SK-N-SH (cell line): ENCODE data around the gene PKDCC. TPM values are rescaled to one million over a fixed set of nuclear protein-coding genes. Genes with fewer than 3 reads are reported as not detected.

Source experiments
- CTCF ChIA-PET: fragments of 300-600, 350-600 bp; formaldehyde crosslinking; extraction: SDS; loops from one replicate; lab custom pipeline; 2021; lab: Yijun Ruan, JAX
- POLR2A ChIA-PET: fragments of 350-600 bp; sonication (Branson Sonifier 250); formaldehyde crosslinking; extraction: SDS; loops from one replicate; lab custom pipeline; 2020; ENCODE audit warnings: antibody characterized with exemption, inconsistent platforms; lab: Yijun Ruan, JAX
- DNase-seq: peaks from one replicate; pipeline ENCODE4 v3.0.0; 2012
- H2AFZ ChIP-seq: fragments of 200-600 bp; sonication (generic); 2 replicates; pipeline ENCODE4 v1.8.1; 2016; ENCODE audit warnings: antibody characterized with exemption, mild to moderate bottlenecking, low read depth
- H3F3A ChIP-seq: fragments of 200-600 bp; sonication (generic); replicated peaks from 2 replicates; pipeline ENCODE3; 2016; ENCODE audit warnings: antibody characterized with exemption, mild to moderate bottlenecking; ENCODE audit not compliant: insufficient read depth
- H3K27ac ChIP-seq, 2 experiments: fragments of 200-500 bp in 1 of 2; fragments of 200-600 bp in 1 of 2; sonication (Bioruptor generic) in 1 of 2; sonication (generic), shearing (Covaris generic) in 1 of 2; 2 replicates each; pipeline versions ENCODE4 v1.5.1 to v1.6.1; 2014 to 2016; ENCODE audit warnings: low read depth in 2 of 2, inconsistent platforms in 1 of 2, low read length in 1 of 2, mild to moderate bottlenecking in 1 of 2, mixed read lengths in 1 of 2
- H3K27me3 ChIP-seq: fragments of 200-600 bp; sonication (generic), shearing (Covaris generic); 2 replicates; pipeline ENCODE4 v1.6.1; 2016; ENCODE audit warnings: mixed run types; ENCODE audit not compliant: insufficient read depth
- H3K36me3 ChIP-seq, 2 experiments: fragments of 200-500 bp in 1 of 2; fragments of 200-600 bp in 1 of 2; sonication (Bioruptor generic) in 1 of 2; sonication (generic) in 1 of 2; replicated peaks in 1 of 2; 2 replicates each; pipeline versions ENCODE3 to v1.5.1; 2014 to 2016; ENCODE audit warnings: low read length in 1 of 2, mild to moderate bottlenecking in 1 of 2; ENCODE audit not compliant: insufficient read depth in 2 of 2, control insufficient read depth in 1 of 2
- H3K4me1 ChIP-seq, 2 experiments: fragments of 200-500 bp in 1 of 2; fragments of 200-600 bp in 1 of 2; sonication (Bioruptor generic) in 1 of 2; sonication (generic), shearing (Covaris generic) in 1 of 2; 2 replicates each; pipeline versions ENCODE4 v1.5.1 to v1.6.1; 2014 to 2016; ENCODE audit warnings: low read depth in 1 of 2, low read length in 1 of 2, mixed run types in 1 of 2; ENCODE audit not compliant: insufficient read depth in 2 of 2, control insufficient read depth in 1 of 2
- H3K4me2 ChIP-seq: fragments of 200-600 bp; sonication (generic), shearing (Covaris generic); 2 replicates; pipeline ENCODE4 v1.6.1; 2017; ENCODE audit warnings: mixed run types
- H3K4me3 ChIP-seq, 2 experiments: fragments of 200-500 bp in 1 of 2; fragments of 200-600 bp in 1 of 2; sonication (Bioruptor generic) in 1 of 2; sonication (generic), shearing (Covaris generic) in 1 of 2; 2 replicates each; pipeline versions ENCODE4 v1.5.1 to v1.8.1; 2014 to 2016; ENCODE audit warnings: low read depth in 2 of 2, inconsistent platforms in 1 of 2, low read length in 1 of 2, mild to moderate bottlenecking in 1 of 2, mixed read lengths in 1 of 2, moderate library complexity in 1 of 2
- H3K79me2 ChIP-seq: fragments of 200-600 bp; sonication (generic); 2 replicates; pipeline ENCODE4 v1.8.1; 2017; ENCODE audit warnings: mild to moderate bottlenecking; ENCODE audit not compliant: insufficient read depth
- H3K9ac ChIP-seq: fragments of 200-600 bp; sonication (generic); 2 replicates; pipeline ENCODE4 v1.6.1; 2017; ENCODE audit warnings: mixed run types
- H3K9me2 ChIP-seq: fragments of 200-600 bp; sonication (generic); 2 replicates; pipeline ENCODE4 v1.6.1; 2017; ENCODE audit warnings: mixed run types
- H3K9me3 ChIP-seq: fragments of 200-600 bp; sonication (generic); 2 replicates; pipeline ENCODE4 v1.6.1; 2017; ENCODE audit warnings: mixed run types, mild to moderate bottlenecking, moderate library complexity
- H4K20me1 ChIP-seq: fragments of 200-600 bp; sonication (generic); 2 replicates; pipeline ENCODE4 v1.6.1; 2017; ENCODE audit warnings: mild to moderate bottlenecking, mixed run types; ENCODE audit not compliant: insufficient read depth
- CTCF ChIP-seq: fragments of 200-600 bp; sonication (generic); IDR thresholded peaks from 2 replicates; pipeline ENCODE4 v1.6.1; 2017; ENCODE audit warnings: antibody characterized with exemption, mild to moderate bottlenecking, moderate library complexity
- ELF1 ChIP-seq: IDR thresholded peaks from 2 replicates; pipeline ENCODE4 v1.4.0; 2012
- EP300 ChIP-seq, 2 experiments: IDR thresholded peaks; 2 replicates each; pipeline versions ENCODE4 v1.4.0 to v1.6.1; 2012; ENCODE audit warnings: borderline replicate concordance in 1 of 2, low read depth in 1 of 2, low read length in 1 of 2
- FOSL2 ChIP-seq: IDR thresholded peaks from 2 replicates; pipeline ENCODE4 v1.4.0; 2012; ENCODE audit warnings: low read depth, mild to moderate bottlenecking, moderate library complexity, borderline replicate concordance
- FOXJ3 ChIP-seq: sonication (generic); formaldehyde crosslinking; IDR thresholded peaks from 2 replicates; pipeline ENCODE4 v1.5.1; 2020; ENCODE audit warnings: mild to moderate bottlenecking, missing genetic modification reagents
- JUND ChIP-seq: IDR thresholded peaks from 2 replicates; pipeline ENCODE4 v1.4.0; 2012
- NFIC ChIP-seq: IDR thresholded peaks from 2 replicates; pipeline ENCODE4 v1.4.0; 2012; ENCODE audit warnings: borderline replicate concordance
- PBX3 ChIP-seq: IDR thresholded peaks from 2 replicates; pipeline ENCODE4; 2012
- POLR2AphosphoS5 ChIP-seq: IDR thresholded peaks from 2 replicates; pipeline ENCODE4 v1.6.1; 2012; ENCODE audit warnings: low read depth, low read length
- RAD21 ChIP-seq: IDR thresholded peaks from 2 replicates; pipeline ENCODE4 v1.6.1; 2012; ENCODE audit warnings: mild to moderate bottlenecking, low read length
- RCOR1 ChIP-seq: fragments of 150-350 bp; IDR thresholded peaks from 2 replicates; pipeline ENCODE4 v1.6.1; 2017; ENCODE audit warnings: antibody characterized with exemption, low read length
- REST ChIP-seq: IDR thresholded peaks from 2 replicates; pipeline ENCODE4 v1.6.1; 2012; ENCODE audit warnings: mild to moderate bottlenecking, low read depth, low read length, moderate library complexity
- RXRA ChIP-seq: IDR thresholded peaks from 2 replicates; pipeline ENCODE4 v1.4.0; 2012; ENCODE audit warnings: low read depth, mild to moderate bottlenecking, borderline replicate concordance
- SMC3 ChIP-seq: IDR thresholded peaks from 2 replicates; pipeline ENCODE4 v1.6.1; 2012; ENCODE audit warnings: low read depth, low read length, improper control_type of control experiment
- TAF1 ChIP-seq: IDR thresholded peaks from 2 replicates; pipeline ENCODE4 v1.6.1; 2012; ENCODE audit warnings: low read depth, mild to moderate bottlenecking, low read length, moderate library complexity, borderline replicate concordance
- TCF12 ChIP-seq: IDR thresholded peaks from 2 replicates; pipeline ENCODE4 v1.4.0; 2012
- USF1 ChIP-seq: IDR thresholded peaks from 2 replicates; pipeline ENCODE4 v1.4.0; 2012; ENCODE audit warnings: low read depth, borderline replicate concordance
- USF2 ChIP-seq: fragments of 150-350 bp; IDR thresholded peaks from 2 replicates; pipeline ENCODE4 v1.6.1; 2017; ENCODE audit warnings: antibody characterized with exemption, low read length, low read depth, borderline replicate concordance
- WGBS: methylation state at CpG from one replicate; pipeline ENCODE4 v1.1.6; 2017; ENCODE audit warnings: low lambda C conversion rate; 5-methylcytosine and 5-hydroxymethylcytosine counted together
- polyA plus RNA-seq, 3 experiments: library from polyadenylated mRNA; depleted of rRNA; stranded (reverse); fragments of >200 nt; gene quantifications; 2 replicates each; pipeline ENCODE4 v1.2.3, GENCODE V29; 2012

Gene PKDCC
- polyA plus RNA-seq, 1 of the 3 experiments (the other 2 are of a cell fraction): 16.0 TPM

GRCh38 chr2:42030200-42030759, 17.5 kb upstream of the PKDCC start:
- Histone ChIP-seq H4K20me1 (no peaks in the 10 kb centered on the region), H3K4me2 (no peak overlapping the region), H3K79me2 (no peaks in the 10 kb centered on the region), H3K27me3 (no peaks in the 10 kb centered on the region), H3F3A (no peaks in the 10 kb centered on the region), H2AFZ (no peak overlapping the region), H3K9me3 (no peaks in the 10 kb centered on the region), H3K9ac (no peak overlapping the region), H3K9me2 (no peaks in the 10 kb centered on the region), H3K27ac (no peak overlapping the region), H3K36me3 (no peaks in the 10 kb centered on the region), H3K4me3 (no peak overlapping the region), H3K4me1 (peaks cover 21 to 22% of the 10 kb centered on the region in 2 experiments)
- no peak for TF ChIP-seq REST
- TF ChIP-seq SMC3: no peak
- TF ChIP-seq PBX3: no peak
- TF ChIP-seq FOXJ3: no peak
- TF ChIP-seq POLR2AphosphoS5: no peak
- no peak for TF ChIP-seq EP300 (IDR thresholded peaks at IDR 0.05; ENCODE audit: borderline replicate concordance in 1 of 2, low read depth in 1 of 2, low read length in 1 of 2)
- TF ChIP-seq JUND: no peak
- TF ChIP-seq USF1: no peak
- WGBS: 77% methylated on average over 19 of the region's 19 CpGs
- no peak for DNase-seq
- POLR2A ChIA-PET: interaction anchor here (2.1 kb wide), 1 partner anchor 9 kb away, joined by 8 read pairs; no protein-coding TSS in a partner anchor
- CTCF ChIA-PET: interaction anchor here (1.4 kb wide), 2 partner anchors 56 to 161 kb away, joined by 4 to 8 read pairs; no protein-coding TSS in a partner anchor

- no peaks in the 10 kb centered on the region for H3K79me2 ChIP-seq
- no peaks in the 10 kb centered on the region for H4K20me1 ChIP-seq
- no peak overlapping the region for H3K4me2 ChIP-seq
- no peak for DNase-seq
- H2AFZ ChIP-seq: no peak overlapping the region
- no peaks in the 10 kb centered on the region for H3K27me3 ChIP-seq
- no peaks in the 10 kb centered on the region for H3K36me3 ChIP-seq
- H3K4me1 ChIP-seq: peaks cover 18 to 22% of the 10 kb centered on the region in 2 experiments
- H3K9ac ChIP-seq: no peak overlapping the region
- H3F3A ChIP-seq: no peaks in the 10 kb centered on the region
- no peaks in the 10 kb centered on the region for H3K9me2 ChIP-seq
- no peak overlapping the region for H3K4me3 ChIP-seq
- POLR2A ChIA-PET: interaction anchor here (2.1 kb wide), 1 partner anchor 9 kb away, joined by 8 read pairs; no protein-coding TSS in a partner anchor
- H3K9me3 ChIP-seq: no peaks in the 10 kb centered on the region
- WGBS: 61% methylated on average over 1 of the region's 1 CpG
- no peak overlapping the region for H3K27ac ChIP-seq
- TF ChIP-seq RAD21 (no peak), FOSL2 (no peak), CTCF (no peak), USF2 (no peak), TCF12 (no peak), RCOR1 (no peak), RXRA (no peak), TAF1 (no peak), NFIC (no peak), FOXJ3 (no peak), ELF1 (no peak)
- CTCF ChIA-PET: interaction anchor here (1.4 to 1.9 kb wide), 2 partner anchors 56 to 161 kb away, joined by 7 to 8 read pairs; no protein-coding TSS in a partner anchor
Observed at GRCh38 chr2:42030829-42031228, 17.0 kb upstream of the PKDCC start.
